SK-N-SH treated with all-trans-retinoic acid at 6 μM for 48 hours (cell line): ENCODE data around the gene ZNF768.

Experiments
- ATAC-seq: fragments of 200-7000 bp; cut with Tn5 transposase; 3 replicates; pipeline ENCODE4 v1.9.1; 2020; ENCODE audit warnings: mild to moderate bottlenecking, moderate library complexity
- ARNTL ChIP-seq: fragments of 450-650 bp; formaldehyde crosslinking; IDR thresholded peaks from 2 replicates; pipeline ENCODE4 v1.5.0; 2020; ENCODE audit warnings: low read depth, mild to moderate bottlenecking, moderate library complexity, borderline replicate concordance
- BACH2 ChIP-seq: fragments of 250-450 bp; sonication (Bioruptor Pico); IDR thresholded peaks from 2 replicates; pipeline ENCODE4 v1.9.0; 2021; ENCODE audit warnings: mild to moderate bottlenecking, borderline replicate concordance
- CREB5 ChIP-seq: fragments of 250-450 bp; sonication (Bioruptor Pico); IDR thresholded peaks from 2 replicates; pipeline ENCODE4 v1.5.1; 2020; ENCODE audit warnings: low read depth, mild to moderate bottlenecking, moderate library complexity
- CSDC2 ChIP-seq: fragments of 250-450 bp; sonication (Bioruptor Pico); IDR thresholded peaks from 2 replicates; pipeline ENCODE4 v1.5.0; 2020; ENCODE audit warnings: mild to moderate bottlenecking, moderate library complexity
- CSRNP3 ChIP-seq: fragments of 250-450 bp; sonication (Bioruptor Pico); IDR thresholded peaks from 2 replicates; pipeline ENCODE4 v1.5.1; 2021; ENCODE audit warnings: mild to moderate bottlenecking, moderate library complexity
- ESRRG ChIP-seq: fragments of 250-450 bp; sonication (Bioruptor Pico); IDR thresholded peaks from 2 replicates; pipeline ENCODE4 v1.6.1; 2021; ENCODE audit warnings: mild to moderate bottlenecking
- GLIS3 ChIP-seq: fragments of 250-450 bp; sonication (Bioruptor Pico); IDR thresholded peaks from 2 replicates; pipeline ENCODE4 v1.5.0; 2020; ENCODE audit warnings: mild to moderate bottlenecking, moderate library complexity
- ISL1 ChIP-seq: fragments of 250-450 bp; sonication (Bioruptor Pico); IDR thresholded peaks from 2 replicates; pipeline ENCODE4 v2.1.2; 2022; ENCODE audit warnings: mild to moderate bottlenecking, moderate library complexity
- POU6F1 ChIP-seq: fragments of 250-450 bp; sonication (Bioruptor Pico); IDR thresholded peaks from 2 replicates; pipeline ENCODE4 v1.8.0; 2021; ENCODE audit warnings: low read depth, mild to moderate bottlenecking, moderate library complexity, borderline replicate concordance
- PPARA ChIP-seq: fragments of 250-450 bp; sonication (Bioruptor Pico); IDR thresholded peaks from 2 replicates; pipeline ENCODE4 v1.5.0; 2020; ENCODE audit warnings: mild to moderate bottlenecking, borderline replicate concordance
- RARB ChIP-seq: fragments of 250-450 bp; sonication (Bioruptor Pico); IDR thresholded peaks from 2 replicates; pipeline ENCODE4 v1.8.0; 2021; ENCODE audit warnings: mild to moderate bottlenecking, moderate library complexity
- SNAI2 ChIP-seq: fragments of 250-450 bp; sonication (Bioruptor Pico); IDR thresholded peaks from 2 replicates; pipeline ENCODE4 v1.5.0; 2020; ENCODE audit warnings: mild to moderate bottlenecking, moderate library complexity
- TCF4 ChIP-seq: fragments of 250-450 bp; sonication (Bioruptor Pico); IDR thresholded peaks from 2 replicates; pipeline ENCODE4 v1.8.0; 2021; ENCODE audit warnings: mild to moderate bottlenecking, moderate library complexity, borderline replicate concordance
- TOX ChIP-seq: fragments of 250-450 bp; sonication (Bioruptor Pico); IDR thresholded peaks from 2 replicates; pipeline ENCODE4 v1.8.0; 2021; ENCODE audit warnings: mild to moderate bottlenecking, moderate library complexity, borderline replicate concordance
- ZC3H10 ChIP-seq: fragments of 250-450 bp; sonication (Bioruptor Pico); IDR thresholded peaks from 2 replicates; pipeline ENCODE4 v1.5.1; 2021; ENCODE audit warnings: mild to moderate bottlenecking, moderate library complexity
- ZFP3 ChIP-seq: fragments of 250-450 bp; sonication (Bioruptor Pico); IDR thresholded peaks from 2 replicates; pipeline ENCODE4 v1.5.0; 2020; ENCODE audit warnings: mild to moderate bottlenecking, moderate library complexity
- ZFP30 ChIP-seq: fragments of 450-650 bp; formaldehyde crosslinking; IDR thresholded peaks from 2 replicates; pipeline ENCODE4 v1.5.0; 2022; ENCODE audit warnings: mild to moderate bottlenecking, moderate library complexity
- ZNF565 ChIP-seq: fragments of 450-650 bp; formaldehyde crosslinking; conservative IDR thresholded peaks from 2 replicates; pipeline ENCODE4 v1.5.0; 2020; ENCODE audit warnings: low read depth, mild to moderate bottlenecking, moderate library complexity
- ZNF70 ChIP-seq: fragments of 450-650 bp; formaldehyde crosslinking; IDR thresholded peaks from 2 replicates; pipeline ENCODE4 v1.5.0; 2020; ENCODE audit warnings: mild to moderate bottlenecking, moderate library complexity
- ZNF8 ChIP-seq: fragments of 450-650 bp; formaldehyde crosslinking; IDR thresholded peaks from 2 replicates; pipeline ENCODE4 v1.5.0; 2020; ENCODE audit warnings: mild to moderate bottlenecking, moderate library complexity
- TF ChIP-seq, protein P1 (sequence below): fragments of 250-450 bp; sonication (Bioruptor Pico); IDR thresholded peaks from 2 replicates; pipeline ENCODE4 v1.8.0; 2020; ENCODE audit warnings: mild to moderate bottlenecking, moderate library complexity, borderline replicate concordance
- TF ChIP-seq, protein P2 (sequence below): fragments of 250-450 bp; sonication (Bioruptor Pico); IDR thresholded peaks from 2 replicates; pipeline ENCODE4 v1.5.0; 2020; ENCODE audit warnings: mild to moderate bottlenecking, moderate library complexity

The ZNF768 gene

GRCh38 chr16:30521873-30522641 is 4.3 kb downstream of the ZNF768 start:
- no peak for ATAC-seq
- no peak for TF ChIP-seq ARNTL (CRISPR knock-in tag)
- no peak for TF ChIP-seq BACH2 (CRISPR knock-in tag)
- no peak for TF ChIP-seq ZNF8
- TF ChIP-seq TCF4 (CRISPR knock-in tag): no peak

DNA sequence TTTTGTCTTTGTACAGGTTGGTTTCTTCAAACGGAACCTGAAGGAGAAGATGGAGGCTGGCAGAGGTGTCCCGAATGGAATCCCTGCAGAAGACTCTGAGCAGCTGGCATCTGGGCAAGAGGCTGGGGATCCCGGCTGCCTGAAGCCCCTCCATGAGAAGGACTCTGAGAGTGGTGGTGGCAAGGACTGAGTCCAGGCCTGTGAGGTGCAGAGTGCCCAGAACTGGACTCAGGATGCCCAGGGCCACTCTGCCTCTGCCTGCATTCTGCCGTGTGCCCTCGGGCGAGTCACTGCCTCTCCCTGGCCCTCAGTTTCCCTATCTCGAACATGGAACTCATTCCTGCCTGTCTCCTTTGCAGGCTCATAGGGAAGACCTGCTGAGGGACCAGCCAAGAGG is 4.9 kb downstream of the ZNF768 start:
- ATAC-seq: no peak
- TF ChIP-seq ZNF8: no peak
- no peak for TF ChIP-seq ZFP3
- no peak for TF ChIP-seq TOX (CRISPR knock-in tag)

GRCh38 chr16:30519120-30520049 is 7.0 kb downstream of the ZNF768 start:
- ATAC-seq: no peak
- TF ChIP-seq TCF4 (CRISPR knock-in tag) (no peak), CSDC2 (CRISPR knock-in tag) (no peak), ZC3H10 (CRISPR knock-in tag) (no peak), CREB5 (CRISPR knock-in tag) (no peak), GLIS3 (CRISPR knock-in tag) (no peak), ESRRG (CRISPR knock-in tag) (no peak), SNAI2 (no peak), PPARA (CRISPR knock-in tag) (no peak), ZFP30 (CRISPR knock-in tag) (no peak), ZNF8 (no peak), RARB (CRISPR knock-in tag) (no peak), ISL1 (no peak), CSRNP3 (CRISPR knock-in tag) (no peak), ZFP3 (no peak)
- TF ChIP-seq, protein P1, sequence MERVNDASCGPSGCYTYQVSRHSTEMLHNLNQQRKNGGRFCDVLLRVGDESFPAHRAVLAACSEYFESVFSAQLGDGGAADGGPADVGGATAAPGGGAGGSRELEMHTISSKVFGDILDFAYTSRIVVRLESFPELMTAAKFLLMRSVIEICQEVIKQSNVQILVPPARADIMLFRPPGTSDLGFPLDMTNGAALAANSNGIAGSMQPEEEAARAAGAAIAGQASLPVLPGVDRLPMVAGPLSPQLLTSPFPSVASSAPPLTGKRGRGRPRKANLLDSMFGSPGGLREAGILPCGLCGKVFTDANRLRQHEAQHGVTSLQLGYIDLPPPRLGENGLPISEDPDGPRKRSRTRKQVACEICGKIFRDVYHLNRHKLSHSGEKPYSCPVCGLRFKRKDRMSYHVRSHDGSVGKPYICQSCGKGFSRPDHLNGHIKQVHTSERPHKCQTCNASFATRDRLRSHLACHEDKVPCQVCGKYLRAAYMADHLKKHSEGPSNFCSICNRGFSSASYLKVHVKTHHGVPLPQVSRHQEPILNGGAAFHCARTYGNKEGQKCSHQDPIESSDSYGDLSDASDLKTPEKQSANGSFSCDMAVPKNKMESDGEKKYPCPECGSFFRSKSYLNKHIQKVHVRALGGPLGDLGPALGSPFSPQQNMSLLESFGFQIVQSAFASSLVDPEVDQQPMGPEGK (CRISPR knock-in tag): no peak
- TF ChIP-seq, protein P2, sequence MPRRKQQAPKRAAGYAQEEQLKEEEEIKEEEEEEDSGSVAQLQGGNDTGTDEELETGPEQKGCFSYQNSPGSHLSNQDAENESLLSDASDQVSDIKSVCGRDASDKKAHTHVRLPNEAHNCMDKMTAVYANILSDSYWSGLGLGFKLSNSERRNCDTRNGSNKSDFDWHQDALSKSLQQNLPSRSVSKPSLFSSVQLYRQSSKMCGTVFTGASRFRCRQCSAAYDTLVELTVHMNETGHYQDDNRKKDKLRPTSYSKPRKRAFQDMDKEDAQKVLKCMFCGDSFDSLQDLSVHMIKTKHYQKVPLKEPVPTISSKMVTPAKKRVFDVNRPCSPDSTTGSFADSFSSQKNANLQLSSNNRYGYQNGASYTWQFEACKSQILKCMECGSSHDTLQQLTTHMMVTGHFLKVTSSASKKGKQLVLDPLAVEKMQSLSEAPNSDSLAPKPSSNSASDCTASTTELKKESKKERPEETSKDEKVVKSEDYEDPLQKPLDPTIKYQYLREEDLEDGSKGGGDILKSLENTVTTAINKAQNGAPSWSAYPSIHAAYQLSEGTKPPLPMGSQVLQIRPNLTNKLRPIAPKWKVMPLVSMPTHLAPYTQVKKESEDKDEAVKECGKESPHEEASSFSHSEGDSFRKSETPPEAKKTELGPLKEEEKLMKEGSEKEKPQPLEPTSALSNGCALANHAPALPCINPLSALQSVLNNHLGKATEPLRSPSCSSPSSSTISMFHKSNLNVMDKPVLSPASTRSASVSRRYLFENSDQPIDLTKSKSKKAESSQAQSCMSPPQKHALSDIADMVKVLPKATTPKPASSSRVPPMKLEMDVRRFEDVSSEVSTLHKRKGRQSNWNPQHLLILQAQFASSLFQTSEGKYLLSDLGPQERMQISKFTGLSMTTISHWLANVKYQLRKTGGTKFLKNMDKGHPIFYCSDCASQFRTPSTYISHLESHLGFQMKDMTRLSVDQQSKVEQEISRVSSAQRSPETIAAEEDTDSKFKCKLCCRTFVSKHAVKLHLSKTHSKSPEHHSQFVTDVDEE: no peak

DNA sequence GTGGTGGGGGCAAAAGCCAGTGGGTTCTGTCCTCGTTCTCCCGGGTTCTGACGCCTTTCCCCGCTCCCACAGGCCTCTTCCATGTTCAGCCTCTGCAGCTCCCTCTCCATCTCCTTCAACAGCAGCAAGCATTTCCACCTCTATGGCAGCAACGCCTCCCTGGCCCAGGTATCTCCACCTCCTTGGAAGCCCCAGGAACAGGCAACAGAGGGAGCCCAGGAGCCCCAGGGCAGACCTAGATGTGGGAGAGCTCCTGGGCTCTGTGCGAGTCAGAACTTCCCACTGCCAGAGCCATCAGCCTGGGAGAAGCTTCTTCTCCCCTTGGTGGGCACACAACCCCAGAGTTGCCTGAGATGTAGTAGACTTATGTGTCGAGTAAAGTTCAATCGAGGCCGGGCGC is 7.8 kb downstream of the ZNF768 start:
- no peak for TF ChIP-seq CSDC2 (CRISPR knock-in tag)
- no peak for TF ChIP-seq ZNF70 (CRISPR knock-in tag)
- TF ChIP-seq ESRRG (CRISPR knock-in tag): no peak
- no peak for TF ChIP-seq ZNF565 (CRISPR knock-in tag)
- TF ChIP-seq, protein P1 (CRISPR knock-in tag): no peak
- TF ChIP-seq ARNTL (CRISPR knock-in tag): no peak
- no peak for TF ChIP-seq BACH2 (CRISPR knock-in tag)
- TF ChIP-seq ZNF8: no peak
- TF ChIP-seq POU6F1 (CRISPR knock-in tag): no peak
- TF ChIP-seq, all 23 proteins: peak for 0
- ATAC-seq: no peak
